Fibroblast of the aortic adventitia (primary cell): ENCODE measurements around the gene LRP1B. TPM values are rescaled to one million over a fixed set of nuclear protein-coding genes. Genes with fewer than 3 reads are reported as not detected.

Source experiments
- DNase-seq: peaks from one replicate; pipeline ENCODE4 v3.0.0-alpha.2; 2010; ENCODE audit warnings: low read depth
- H3K4me3 ChIP-seq: 2 replicates; pipeline ENCODE4 v1.5.1; 2011; ENCODE audit warnings: low read depth, mild to moderate bottlenecking, control low read depth, low read length, moderate library complexity
- total RNA-seq: library from RNA; depleted of rRNA; stranded (reverse); fragments of >200 nt; gene quantifications from 2 replicates; pipeline ENCODE4 v1.2.3, GENCODE V29; 2012; ENCODE audit warnings: low replicate concordance
- TF ChIP-seq, protein P1 (sequence below): IDR thresholded peaks from 2 replicates; pipeline ENCODE4 v1.5.1; 2011; ENCODE audit warnings: mild to moderate bottlenecking, low read length, control low read depth, inconsistent platforms; ENCODE audit not compliant: insufficient read depth

Gene LRP1B
- total RNA-seq, 1 donor, result 0.36 TPM

- DNase-seq, result no peak
- H3K4me3 ChIP-seq, result no peak overlapping the region
- TF ChIP-seq, protein P1, sequence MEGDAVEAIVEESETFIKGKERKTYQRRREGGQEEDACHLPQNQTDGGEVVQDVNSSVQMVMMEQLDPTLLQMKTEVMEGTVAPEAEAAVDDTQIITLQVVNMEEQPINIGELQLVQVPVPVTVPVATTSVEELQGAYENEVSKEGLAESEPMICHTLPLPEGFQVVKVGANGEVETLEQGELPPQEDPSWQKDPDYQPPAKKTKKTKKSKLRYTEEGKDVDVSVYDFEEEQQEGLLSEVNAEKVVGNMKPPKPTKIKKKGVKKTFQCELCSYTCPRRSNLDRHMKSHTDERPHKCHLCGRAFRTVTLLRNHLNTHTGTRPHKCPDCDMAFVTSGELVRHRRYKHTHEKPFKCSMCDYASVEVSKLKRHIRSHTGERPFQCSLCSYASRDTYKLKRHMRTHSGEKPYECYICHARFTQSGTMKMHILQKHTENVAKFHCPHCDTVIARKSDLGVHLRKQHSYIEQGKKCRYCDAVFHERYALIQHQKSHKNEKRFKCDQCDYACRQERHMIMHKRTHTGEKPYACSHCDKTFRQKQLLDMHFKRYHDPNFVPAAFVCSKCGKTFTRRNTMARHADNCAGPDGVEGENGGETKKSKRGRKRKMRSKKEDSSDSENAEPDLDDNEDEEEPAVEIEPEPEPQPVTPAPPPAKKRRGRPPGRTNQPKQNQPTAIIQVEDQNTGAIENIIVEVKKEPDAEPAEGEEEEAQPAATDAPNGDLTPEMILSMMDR, result no peak
Observed at GRCh38 chr2:140529706-140530105, 1601.1 kb downstream of the LRP1B start.

- TF ChIP-seq, protein P1, result no peak
- DNase-seq, result no peak
- H3K4me3 ChIP-seq, result no peak overlapping the region
Observed at GRCh38 chr2:140528982-140529381, 1601.8 kb downstream of the LRP1B start.

DNA sequence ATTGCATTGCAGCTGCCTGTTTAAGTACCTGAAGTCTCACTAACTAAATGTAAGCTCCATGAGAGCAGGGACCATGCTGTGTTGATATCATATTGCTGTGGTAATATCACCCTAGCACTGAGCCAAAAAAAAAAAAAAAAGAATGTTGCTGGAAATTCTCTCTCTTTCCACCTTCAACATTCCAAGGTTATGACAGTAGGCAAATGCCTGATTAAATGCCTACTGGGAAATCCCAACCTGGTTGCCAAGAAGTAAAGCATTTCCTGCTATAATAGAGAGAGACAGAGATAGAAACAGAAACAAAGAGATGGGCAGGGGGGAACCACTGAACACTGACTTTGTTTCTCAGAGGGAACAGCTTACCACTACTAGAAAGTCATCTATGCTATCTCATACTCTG, 1604.2 kb downstream of the LRP1B start:
- DNase-seq, result peak; percentile 71
- H3K4me3 ChIP-seq, result no peak overlapping the region
- TF ChIP-seq, protein P1, result no peak

DNA sequence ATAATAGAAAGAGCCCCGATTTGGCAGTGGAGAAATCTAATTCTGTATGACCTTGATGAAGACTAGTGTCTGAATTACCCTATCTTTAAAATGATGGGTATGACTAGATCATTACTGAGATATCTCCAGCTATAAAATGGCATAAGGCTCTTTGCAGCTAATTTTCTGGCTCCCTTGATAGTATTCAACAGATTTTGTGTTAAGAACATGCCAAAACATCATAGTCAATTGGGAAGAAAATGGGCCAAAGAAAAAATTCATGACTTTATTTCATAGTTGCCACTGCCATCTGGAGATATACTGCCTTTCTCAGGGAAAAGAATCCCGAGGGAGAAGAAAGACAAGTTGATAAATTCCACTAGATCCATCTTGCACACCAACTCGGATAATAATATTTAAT, 1618.7 kb downstream of the LRP1B start:
- H3K4me3 ChIP-seq, result no peak overlapping the region
- TF ChIP-seq, protein P1, result no peak
- DNase-seq, result no peak

GRCh38 chr2:140509765-140510164, 1621.1 kb downstream of the LRP1B start:
- H3K4me3 ChIP-seq, result no peak overlapping the region
- no peak for DNase-seq
- TF ChIP-seq, protein P1, result no peak

- TF ChIP-seq, protein P1, result no peak
- no peak overlapping the region for H3K4me3 ChIP-seq
- DNase-seq, result no peak
Observed at GRCh38 chr2:140508756-140509155, 1622.1 kb downstream of the LRP1B start.

DNA sequence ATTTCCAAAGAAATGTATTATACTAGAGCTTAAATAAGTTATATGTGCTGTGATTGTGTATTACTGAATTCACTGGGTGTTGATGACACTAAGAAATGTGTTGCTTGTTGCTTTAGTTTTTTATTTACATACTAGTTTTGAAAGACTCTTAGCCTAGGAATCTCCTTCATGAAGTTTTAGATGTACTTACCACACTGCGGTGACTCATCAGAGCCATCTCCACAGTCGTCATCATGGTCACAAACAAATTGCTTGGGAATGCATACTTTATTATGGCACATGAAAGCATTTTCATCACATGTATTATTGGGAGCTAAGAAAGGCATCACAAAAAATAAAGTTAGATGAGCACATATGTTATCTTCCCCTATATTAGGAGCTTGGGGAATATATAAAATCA, 1624.2 kb downstream of the LRP1B start:
- DNase-seq, result peak; percentile 35
- no peak overlapping the region for H3K4me3 ChIP-seq
- TF ChIP-seq, protein P1, result no peak
